Heart left ventricle (tissue), 13 donors: ENCODE data around the gene PPP1R9A.

ENCODE experiments used
- POLR2A ChIP-seq, 2 donors: fragments of 450-650 bp; IDR thresholded peaks; one replicate each; pipeline ENCODE4 v1.6.1; 2017; ENCODE audit warnings: antibody characterized with exemption in 2 of 2, mild to moderate bottlenecking in 2 of 2, moderate library complexity in 2 of 2
- TF ChIP-seq, protein P1 (sequence below), 12 donors: fragments of 200-600 bp; sonication (generic) in 4 of 12; IDR thresholded peaks; one replicate each; pipeline versions ENCODE4 v1.5.0 to v1.8.0; 2018 to 2022; ENCODE audit warnings: antibody characterized with exemption in 12 of 12, mild to moderate bottlenecking in 5 of 12
- donor health status: ischemic (EF 13 %, LVEDD 7.1; RV severe dilation, severe dysfunction).
- donor health status: DM: no; HTN: yes; CAD: no.
- donor health status: DM: no; HTN: no; CAD: no.
- donor health status: ischemic (EF 25% LVEDD 6.9; RV normal size, moderate dysfunction).
- donor health status: ischemic (EF 25% LVEDD 5.7; RV mildly dilated, moderate dysfunction).
- donor health status: ischemic (EF 35%, LVEDD 5.7; RV mildly dilated, moderate dysfunction).
- donor health status: nonischemic (EF 11% LVEDD 7.7; RV severe dilation, severe dysfunction).
- donor health status: DM: yes; HTN: yes; CAD: no.
- donor health status: PGD.
- donor health status: ischemic (EF 29% LVEDD 5.4; RV normal size, mild dysfunction).
- donor health status: nonischemic (EF 23%, LVEDD 6.1; RV moderate dilation, normal function).

DNA sequence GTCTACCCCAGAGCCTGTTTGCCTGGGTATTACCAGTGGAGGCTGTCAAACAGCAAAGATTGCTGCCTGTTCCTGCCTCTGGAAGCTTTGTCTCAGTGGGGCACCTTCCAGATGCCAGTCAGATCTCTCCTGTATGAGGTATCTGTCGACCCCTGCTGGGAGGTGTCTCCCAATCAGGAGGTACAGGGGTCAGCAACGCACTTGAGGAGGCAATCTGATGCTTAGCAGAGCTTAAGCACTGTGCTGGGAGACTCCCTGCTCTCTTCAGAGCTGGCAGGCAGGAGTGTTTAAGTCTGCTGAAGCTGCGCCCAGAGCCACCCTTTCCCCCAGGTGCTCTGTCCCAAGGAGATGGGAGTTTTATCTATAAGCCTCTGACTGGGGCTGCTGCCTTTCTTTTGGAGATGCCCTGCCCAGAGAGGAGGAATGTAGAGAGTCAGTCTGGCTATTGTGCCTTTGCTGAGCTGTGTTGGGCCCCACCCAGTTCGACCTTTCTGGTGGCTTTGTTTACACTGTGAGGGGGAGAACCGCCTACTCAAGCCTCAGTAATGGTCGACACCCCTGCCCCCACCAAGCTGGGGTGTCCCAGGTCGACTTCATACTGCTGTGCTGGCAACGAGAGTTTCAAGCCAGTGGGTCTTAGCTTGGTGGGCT lies 62.2 kb downstream of the PPP1R9A start:
- TF ChIP-seq, protein P1, sequence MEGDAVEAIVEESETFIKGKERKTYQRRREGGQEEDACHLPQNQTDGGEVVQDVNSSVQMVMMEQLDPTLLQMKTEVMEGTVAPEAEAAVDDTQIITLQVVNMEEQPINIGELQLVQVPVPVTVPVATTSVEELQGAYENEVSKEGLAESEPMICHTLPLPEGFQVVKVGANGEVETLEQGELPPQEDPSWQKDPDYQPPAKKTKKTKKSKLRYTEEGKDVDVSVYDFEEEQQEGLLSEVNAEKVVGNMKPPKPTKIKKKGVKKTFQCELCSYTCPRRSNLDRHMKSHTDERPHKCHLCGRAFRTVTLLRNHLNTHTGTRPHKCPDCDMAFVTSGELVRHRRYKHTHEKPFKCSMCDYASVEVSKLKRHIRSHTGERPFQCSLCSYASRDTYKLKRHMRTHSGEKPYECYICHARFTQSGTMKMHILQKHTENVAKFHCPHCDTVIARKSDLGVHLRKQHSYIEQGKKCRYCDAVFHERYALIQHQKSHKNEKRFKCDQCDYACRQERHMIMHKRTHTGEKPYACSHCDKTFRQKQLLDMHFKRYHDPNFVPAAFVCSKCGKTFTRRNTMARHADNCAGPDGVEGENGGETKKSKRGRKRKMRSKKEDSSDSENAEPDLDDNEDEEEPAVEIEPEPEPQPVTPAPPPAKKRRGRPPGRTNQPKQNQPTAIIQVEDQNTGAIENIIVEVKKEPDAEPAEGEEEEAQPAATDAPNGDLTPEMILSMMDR (IDR thresholded peaks at IDR 0.05) = no peak
- no peak for TF ChIP-seq POLR2A (IDR thresholded peaks at IDR 0.05)
